GM21515 (cell line): ENCODE data around the gene CRYBA1.
"Not testable (repeated sequence)": the region's sequence is repeated elsewhere in the genome, so short reads cannot be mapped to it uniquely, and the experiment has no call there.

ENCODE experiments used
- ATAC-seq: cut with Tn5 transposase; IDR thresholded peaks from one replicate; pipeline ENCODE4 v1.9.1; 2021; ENCODE audit not compliant: unreplicated experiment

Gene CRYBA1

GRCh38 chr17:29237476-29238132 is 9.1 kb upstream of the CRYBA1 start:
- ATAC-seq = no peak

GRCh38 chr17:29238133-29238850 is 8.4 kb upstream of the CRYBA1 start:
- ATAC-seq = no peak

GRCh38 chr17:29240477-29240876 is 6.2 kb upstream of the CRYBA1 start:
- ATAC-seq = no peak

- ATAC-seq = no peak
These were observed 5.4 kb upstream of the CRYBA1 start for GRCh38 chr17:29240968-29241963.

GRCh38 chr17:29242051-29242450 is 4.6 kb upstream of the CRYBA1 start:
- no peak for ATAC-seq

GRCh38 chr17:29242790-29243189 is 3.9 kb upstream of the CRYBA1 start:
- ATAC-seq = no peak

GRCh38 chr17:29243792-29244191 is 2.9 kb upstream of the CRYBA1 start:
- ATAC-seq = no peak

- no peak for ATAC-seq
These were observed 1.3 kb upstream of the CRYBA1 start for GRCh38 chr17:29245401-29245800.

GRCh38 chr17:29247219-29247618 is 560 bp downstream of the CRYBA1 start:
- ATAC-seq = no peak

- no peak for ATAC-seq
These were observed 2.2 kb downstream of the CRYBA1 start for GRCh38 chr17:29248845-29249244.

GRCh38 chr17:29250666-29251065 is 4.0 kb downstream of the CRYBA1 start:
- ATAC-seq = no peak

GRCh38 chr17:29251184-29251583 is 4.5 kb downstream of the CRYBA1 start:
- ATAC-seq = no peak

GRCh38 chr17:29252101-29252791 is 5.6 kb downstream of the CRYBA1 start:
- ATAC-seq = no peak

- ATAC-seq = no peak
These were observed 6.4 kb downstream of the CRYBA1 start for GRCh38 chr17:29253037-29253436.

- ATAC-seq = no peak
These were observed 9.4 kb downstream of the CRYBA1 start for GRCh38 chr17:29255926-29256522.

- ATAC-seq = no peak
These were observed 10.2 kb downstream of the CRYBA1 start for GRCh38 chr17:29256735-29257466.

GRCh38 chr17:29257756-29258155 is 11.1 kb downstream of the CRYBA1 start:
- no peak for ATAC-seq

GRCh38 chr17:29263916-29264315 is 17.3 kb downstream of the CRYBA1 start:
- ATAC-seq = no peak

GRCh38 chr17:29271980-29272379 is 25.3 kb downstream of the CRYBA1 start:
- ATAC-seq = not testable (repeated sequence)

GRCh38 chr17:29273924-29274323 is 27.3 kb downstream of the CRYBA1 start:
- no peak for ATAC-seq
